Measurements from ENCODE around the gene DNAJC6.
"Not testable (repeated sequence)": the region's sequence is repeated elsewhere in the genome, so short reads cannot be mapped to it uniquely, and the experiment has no call there.

DNAJC6 gene

DNA sequence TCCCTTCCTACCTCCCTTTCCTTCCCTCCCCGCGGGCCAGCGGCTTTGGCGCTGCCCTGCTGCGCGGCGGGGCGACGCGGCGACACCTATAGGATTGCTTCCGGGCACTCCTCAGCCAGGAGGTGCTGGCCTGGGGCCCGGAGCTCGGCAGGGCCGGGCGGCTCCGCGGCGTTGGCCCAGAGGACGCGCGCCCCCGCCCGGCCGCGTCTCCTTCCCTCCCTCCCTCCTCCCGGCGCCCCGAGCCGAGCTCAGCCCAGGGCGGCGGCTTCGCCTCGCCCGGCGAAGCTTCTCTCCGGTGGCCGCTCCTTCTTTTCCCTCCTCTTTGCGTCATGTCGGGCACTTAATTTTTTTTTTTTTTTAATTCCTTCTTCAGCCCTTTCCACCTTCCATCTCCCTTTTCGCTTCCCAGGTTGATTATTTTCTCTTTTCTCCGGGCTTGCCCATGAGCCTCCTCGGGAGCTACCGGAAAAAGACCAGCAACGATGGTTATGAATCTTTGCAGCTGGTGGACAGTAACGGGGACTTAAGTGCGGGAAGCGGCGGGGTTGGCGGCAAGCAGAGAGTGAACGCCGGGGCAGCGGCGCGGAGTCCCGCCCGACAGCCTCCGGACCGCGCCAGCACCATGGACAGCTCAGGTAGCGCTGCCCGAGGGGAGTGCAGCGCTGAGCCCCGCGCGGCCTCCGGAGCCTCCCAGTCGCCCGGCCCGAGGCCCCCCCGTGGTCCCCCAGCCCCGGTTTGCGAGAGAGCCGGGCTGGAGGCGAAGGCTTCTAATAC is at the start of gene DNAJC6:
Gene DNAJC6, plus strand, starts transcription at position 240 of the 774 bp plus-strand sequence. Its CDS starts 203 bp downstream, at position 443.
- peak in 1 of 2 donors; percentile 6 for DNase-seq (ENCODE audit: low read depth in 1 of 2, low spot score in 1 of 2)

DNA sequence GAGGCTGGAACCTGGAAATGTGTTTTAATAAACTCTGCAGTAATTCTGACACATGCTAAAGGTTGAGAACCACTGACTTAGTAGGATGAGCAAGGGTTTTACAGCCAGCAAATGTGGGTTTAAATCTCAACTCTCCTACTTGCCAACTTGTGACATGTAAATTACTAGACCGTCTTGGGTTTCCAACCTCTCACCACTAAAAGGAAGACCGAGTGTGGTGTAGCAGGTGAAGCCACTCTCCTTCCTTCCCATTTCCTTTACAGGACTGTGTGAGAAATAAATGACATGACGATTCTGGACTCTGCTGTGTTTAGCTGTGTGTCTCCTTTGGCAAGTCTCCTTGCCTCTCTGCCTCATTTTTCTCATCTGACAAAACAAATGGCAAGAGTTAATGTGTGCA is 49.5 kb upstream of the DNAJC6 start:
- no peak for DNase-seq (ENCODE audit: low read depth in 1 of 2, low spot score in 1 of 2)

DNA sequence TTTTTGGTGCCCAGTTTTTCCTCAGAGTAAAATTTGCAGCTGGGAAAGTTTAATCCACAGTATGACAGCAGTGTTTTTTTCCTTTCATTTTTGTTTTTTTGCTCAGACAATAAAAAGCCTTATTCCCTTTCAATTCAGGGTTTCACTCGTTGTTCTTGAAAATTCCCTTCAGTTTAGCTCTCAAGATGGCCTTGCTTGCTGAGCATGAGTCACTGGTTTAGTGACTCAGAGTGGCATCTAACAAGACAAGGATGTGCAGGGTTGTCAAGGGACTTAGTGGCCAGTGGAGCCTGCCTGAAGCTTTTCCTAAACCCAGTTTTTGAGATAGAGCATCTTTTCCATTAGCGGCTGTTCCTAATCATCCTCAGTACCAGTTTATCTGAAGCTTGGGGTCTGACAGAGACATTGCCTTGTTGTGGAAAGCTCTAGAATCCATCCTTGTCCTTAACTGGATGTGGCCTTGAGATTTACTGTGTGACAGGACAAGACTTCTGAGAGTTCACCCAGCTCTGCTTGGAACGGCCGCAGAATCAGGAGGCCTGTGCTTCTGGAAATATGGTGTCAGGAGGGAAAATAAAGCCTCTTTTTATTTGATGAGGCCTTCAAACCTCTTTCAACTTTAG is 48.4 kb upstream of the DNAJC6 start:
- no peak for DNase-seq (ENCODE audit: low read depth in 1 of 2, low spot score in 1 of 2)

DNA sequence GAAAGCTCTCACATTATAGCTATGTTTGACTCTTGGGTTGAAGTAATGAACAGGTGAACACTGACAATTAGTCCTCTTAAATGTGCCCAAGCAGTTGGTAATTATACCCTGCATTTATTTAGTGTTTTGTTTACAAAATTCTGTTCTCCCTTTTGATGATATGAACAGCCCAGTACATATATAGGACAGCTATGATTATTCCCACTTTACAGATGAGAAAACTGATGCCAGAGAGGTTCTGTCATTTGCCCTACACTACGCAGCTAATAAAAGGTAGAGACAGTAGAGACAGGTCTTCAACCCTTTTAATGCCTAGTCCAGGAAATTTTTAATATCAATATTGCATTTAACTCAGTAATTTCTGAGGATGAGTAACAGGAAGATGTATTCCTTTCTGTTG is 46.1 kb upstream of the DNAJC6 start:
- DNase-seq (ENCODE audit: low read depth in 1 of 2, low spot score in 1 of 2): no peak

DNA sequence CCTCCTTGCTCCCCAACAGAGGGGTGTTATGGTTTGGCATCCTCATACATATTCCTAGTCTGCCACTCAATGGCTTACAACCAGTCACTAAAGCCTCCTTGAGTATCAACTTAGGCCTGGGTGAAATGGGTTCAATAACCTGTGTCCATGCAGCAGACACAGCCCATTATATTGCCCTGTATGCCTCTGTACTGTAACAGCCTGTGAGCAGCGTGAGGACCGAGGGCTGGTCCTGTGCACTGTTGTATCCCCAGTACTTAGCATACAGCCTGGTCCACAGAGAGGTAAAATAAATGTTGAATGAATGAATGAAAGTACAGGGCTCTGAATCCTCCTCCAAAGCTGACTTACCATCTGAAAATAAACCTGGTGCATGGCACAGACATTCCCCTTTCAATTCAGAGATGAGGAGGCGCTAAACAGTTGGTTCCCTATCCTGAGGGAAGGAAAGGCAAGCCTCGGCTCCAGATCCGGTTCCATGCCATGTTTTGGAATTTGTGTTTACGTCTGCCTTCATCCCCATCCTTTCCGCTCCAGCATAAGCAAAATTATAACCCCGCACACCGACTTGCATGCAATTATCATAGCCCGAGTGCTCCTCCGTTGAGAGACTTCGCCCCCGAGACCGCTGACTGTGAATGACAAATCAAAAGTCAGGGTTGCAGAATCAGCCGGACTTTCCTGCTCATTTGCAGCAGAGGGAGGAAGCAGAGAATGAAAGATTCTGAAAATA is 45.0 kb upstream of the DNAJC6 start:
- DNase-seq (ENCODE audit: low read depth in 1 of 2, low spot score in 1 of 2): no peak

DNA sequence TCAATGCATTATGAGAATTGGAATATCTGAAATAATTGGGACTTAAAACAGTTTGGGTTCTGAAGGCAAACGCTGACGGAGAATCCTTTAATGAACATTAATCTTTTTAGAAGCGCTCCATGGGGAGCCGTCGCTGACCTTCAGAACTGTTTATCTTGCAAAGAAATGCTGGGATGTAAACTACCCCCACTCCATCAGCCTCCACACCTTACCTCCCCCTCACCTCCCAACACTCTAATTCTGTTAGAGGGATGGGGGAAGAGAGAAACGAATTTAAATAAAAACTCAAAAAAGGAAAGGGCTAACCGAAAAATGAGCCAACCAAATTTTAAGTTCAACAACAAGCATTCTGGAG is 44.1 kb upstream of the DNAJC6 start:
- no peak for DNase-seq (ENCODE audit: low read depth in 1 of 2, low spot score in 1 of 2)

DNA sequence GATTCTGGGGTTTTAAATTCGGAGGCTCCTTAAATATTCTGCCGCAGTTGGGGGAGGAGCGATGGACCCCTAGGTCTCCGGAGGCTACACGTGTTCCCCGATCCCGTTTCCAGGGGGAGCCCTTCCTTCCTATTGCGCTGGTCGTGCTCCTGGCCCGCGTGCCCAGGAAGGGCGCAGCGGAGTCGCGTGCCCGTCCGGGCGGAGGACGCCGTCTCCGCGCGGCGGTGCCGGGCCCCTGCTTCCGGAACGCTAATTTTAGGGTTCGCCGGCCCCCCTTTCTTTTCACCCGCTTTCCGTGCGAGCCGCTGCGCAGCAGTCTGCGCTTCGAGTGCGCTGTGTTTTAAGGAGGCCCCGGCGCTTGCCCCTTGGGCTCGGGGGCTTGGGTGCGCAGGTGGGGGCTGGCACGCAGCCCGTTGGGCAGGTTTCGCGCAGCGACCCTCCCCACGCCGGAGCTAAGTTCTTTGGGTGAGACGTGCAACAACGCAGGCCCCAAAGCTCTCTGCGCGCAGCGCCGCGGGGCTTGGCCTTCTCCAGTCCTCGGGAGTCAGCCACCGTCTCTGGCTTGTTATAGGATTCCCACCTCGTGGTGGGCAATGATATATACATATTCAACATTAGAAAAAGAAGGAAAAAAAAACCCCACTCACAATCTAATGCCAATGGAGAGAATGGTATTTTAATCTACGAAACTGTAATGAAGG is 43.5 kb upstream of the DNAJC6 start:
- DNase-seq (ENCODE audit: low read depth in 1 of 2, low spot score in 1 of 2): peak in 1 of 2 donors; percentile 11

DNA sequence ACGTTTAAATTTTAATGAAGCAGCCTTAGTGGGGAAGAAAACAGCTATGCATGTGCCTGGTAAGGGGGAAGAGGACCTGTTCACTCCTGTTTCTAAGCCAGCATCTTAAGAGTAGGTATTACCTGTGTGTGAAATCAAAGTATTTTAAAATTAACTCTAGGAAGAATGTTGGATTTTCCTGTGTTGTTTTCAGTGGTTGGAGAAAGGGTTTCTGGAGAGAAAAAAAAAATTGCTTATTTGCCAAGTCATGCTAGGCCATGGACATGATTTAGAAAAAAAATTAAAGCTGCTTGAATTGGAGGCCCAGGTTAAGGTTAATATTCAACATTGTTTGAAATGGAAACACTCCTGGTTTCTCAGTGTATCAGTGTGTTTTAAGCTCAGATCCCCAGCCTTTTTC is 42.9 kb upstream of the DNAJC6 start:
- no peak for DNase-seq (ENCODE audit: low read depth in 1 of 2, low spot score in 1 of 2)

DNA sequence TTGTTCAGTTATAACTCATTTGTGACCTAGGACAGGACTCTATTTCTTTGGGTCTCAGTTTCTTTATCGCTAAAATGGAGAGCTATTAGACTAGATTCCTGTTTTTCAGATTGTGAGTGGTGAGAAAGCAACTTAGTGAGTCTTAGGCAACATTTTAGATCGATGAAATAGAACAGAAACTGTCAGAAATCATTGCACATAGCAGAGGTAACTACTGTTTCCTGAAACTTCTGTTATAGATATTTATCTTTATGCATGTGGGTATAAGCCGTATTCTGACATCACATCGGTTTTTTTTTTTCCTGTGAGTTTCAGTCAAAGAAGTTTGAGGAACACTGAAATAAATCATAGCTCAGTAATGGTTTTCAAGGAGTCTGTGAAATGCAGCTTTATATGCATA is 42.1 kb upstream of the DNAJC6 start:
- no peak for DNase-seq (ENCODE audit: low read depth in 1 of 2, low spot score in 1 of 2)

DNA sequence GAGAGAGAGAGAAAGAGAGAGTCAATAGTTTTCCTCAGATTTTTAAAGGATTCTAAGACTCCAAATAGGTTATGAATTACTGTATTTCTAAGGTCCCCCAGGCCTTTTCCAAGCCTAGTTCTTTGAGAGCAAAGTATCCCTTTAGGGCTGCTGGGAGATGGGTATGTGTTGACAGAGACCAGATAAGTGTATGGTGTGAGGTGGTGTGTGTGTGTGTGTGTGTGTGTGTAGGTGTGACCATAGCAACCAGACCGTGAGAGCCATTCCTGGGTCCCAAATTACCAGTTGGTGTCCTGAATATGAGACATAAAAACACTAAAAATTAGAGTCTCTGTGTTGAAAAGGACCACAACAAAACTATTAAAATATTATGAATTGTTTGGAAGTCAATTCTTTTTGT is 41.7 kb upstream of the DNAJC6 start:
- DNase-seq (ENCODE audit: low read depth in 1 of 2, low spot score in 1 of 2): no peak

DNA sequence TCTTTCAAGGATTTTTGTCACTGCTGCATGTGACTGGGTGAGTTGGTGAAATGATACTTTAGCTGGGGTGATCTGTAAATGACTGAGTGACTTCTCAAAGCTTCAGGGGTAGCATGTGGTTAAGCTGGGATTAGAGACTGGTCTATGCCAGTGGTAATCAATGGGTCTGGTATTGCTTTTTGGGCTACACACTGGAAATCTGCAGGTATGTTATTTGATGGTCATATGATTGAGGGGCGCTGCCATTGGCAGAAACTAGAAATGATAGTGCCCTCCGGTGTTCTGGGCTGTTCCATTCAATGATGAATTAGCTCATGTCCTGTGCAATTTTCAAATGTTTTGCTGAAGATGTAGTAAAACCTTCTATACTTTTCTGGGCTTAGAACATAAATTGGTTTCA is 39.7 kb upstream of the DNAJC6 start:
- DNase-seq (ENCODE audit: low read depth in 1 of 2, low spot score in 1 of 2): no peak

DNA sequence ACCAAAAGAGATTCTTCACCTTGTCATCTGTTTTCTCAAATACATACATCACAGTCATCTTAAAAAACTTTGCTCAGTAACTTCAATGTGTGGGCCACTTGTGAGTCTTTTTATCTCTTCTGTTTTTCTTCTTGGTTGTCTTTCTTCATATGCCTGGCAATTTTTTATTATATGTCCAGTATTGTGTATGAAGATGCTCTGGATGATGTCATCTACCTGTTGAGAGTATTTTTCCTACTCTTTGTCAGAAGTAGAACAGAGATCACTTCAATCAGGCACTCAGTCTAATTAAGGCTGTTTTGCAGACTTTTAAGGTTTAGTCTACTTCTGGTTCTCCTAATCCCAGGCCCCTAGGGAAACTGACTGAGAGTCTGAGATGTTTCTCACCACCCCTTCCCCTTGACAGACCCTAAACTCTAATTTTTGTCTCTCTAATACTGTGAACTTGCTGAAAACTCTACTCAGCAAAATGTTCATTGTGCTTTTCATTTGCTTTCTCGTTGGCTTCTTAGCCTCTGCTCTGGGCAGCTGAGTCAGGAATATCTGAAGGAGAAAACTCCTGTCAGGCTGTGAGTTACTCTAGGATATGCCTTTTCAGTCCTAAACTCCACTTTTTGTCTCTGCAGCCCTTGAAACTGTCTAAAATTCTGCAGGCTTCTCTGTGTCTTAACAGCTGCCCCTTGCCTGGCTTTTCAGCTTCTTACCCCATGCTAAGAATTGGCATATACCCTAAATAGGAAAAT is 33.0 kb upstream of the DNAJC6 start:
- no peak for DNase-seq (ENCODE audit: low read depth in 1 of 2, low spot score in 1 of 2)

DNA sequence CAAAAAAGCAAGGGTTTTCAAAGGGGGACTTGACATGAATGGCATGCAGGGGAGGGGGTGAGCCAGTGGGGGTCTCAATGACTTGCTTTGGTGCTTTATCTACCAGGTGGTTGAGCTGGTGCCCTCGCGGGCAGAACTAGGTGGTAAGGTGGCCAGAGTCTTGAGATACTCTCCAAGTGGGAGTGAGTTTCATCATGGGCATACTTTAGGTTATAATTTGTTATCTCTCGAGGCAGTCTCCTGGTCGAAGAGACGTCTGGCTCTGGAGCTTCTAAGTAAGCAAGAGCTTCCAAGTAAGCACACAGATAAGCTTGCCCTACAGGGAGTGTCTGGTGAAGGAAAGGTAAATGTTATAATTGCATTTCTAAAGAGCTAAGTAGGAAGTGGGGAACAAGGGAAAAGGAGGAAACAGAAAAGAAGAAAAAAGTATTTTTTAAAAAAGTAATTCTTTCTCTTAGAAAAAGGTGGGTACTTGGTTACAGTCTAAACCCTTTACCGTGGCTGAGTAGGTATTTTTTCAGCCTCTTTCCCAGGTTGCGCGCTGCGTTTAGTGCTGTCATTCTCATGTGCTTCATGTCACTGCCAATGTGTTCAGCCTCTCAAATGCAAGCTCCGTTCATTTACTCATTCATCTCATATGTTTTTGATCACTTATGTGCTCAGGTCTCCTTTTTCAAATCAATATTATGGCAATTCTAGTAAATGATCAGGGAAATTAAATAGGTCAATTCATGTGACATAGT is 31.6 kb upstream of the DNAJC6 start:
- no peak for DNase-seq (ENCODE audit: low read depth in 1 of 2, low spot score in 1 of 2)

DNA sequence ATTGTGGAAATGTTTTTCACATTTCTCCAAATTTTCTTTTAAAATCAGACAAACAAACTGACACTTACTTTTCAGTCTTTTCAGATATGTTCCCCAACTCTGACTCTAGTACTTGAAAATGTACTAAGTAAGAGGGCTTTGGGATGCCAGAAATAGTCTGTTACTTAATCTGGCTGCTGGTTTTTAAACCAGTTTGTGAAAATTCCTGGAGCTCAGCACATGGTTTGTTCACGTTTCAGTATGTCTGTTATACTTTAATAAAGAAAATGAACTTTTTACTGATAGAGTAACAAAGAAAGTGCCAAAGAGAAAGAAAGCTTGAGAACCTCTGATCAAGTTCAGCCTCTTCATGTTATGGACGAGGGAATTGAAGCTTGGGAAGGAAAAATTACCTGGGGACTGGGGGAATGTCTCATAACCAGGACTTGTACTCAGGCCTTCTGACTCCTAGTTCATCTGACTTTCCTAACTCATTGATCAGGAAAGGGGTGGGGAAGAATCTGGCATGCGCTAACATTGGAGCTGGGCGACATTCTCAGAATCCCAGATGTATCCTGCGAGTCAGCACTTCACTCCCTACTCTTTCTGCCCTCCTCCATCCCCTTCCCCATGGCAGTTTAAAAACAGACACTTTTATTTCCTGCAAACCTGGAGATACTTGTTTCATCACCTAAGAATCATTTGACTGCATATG is 30.8 kb upstream of the DNAJC6 start:
- no peak for DNase-seq (ENCODE audit: low read depth in 1 of 2, low spot score in 1 of 2)

DNA sequence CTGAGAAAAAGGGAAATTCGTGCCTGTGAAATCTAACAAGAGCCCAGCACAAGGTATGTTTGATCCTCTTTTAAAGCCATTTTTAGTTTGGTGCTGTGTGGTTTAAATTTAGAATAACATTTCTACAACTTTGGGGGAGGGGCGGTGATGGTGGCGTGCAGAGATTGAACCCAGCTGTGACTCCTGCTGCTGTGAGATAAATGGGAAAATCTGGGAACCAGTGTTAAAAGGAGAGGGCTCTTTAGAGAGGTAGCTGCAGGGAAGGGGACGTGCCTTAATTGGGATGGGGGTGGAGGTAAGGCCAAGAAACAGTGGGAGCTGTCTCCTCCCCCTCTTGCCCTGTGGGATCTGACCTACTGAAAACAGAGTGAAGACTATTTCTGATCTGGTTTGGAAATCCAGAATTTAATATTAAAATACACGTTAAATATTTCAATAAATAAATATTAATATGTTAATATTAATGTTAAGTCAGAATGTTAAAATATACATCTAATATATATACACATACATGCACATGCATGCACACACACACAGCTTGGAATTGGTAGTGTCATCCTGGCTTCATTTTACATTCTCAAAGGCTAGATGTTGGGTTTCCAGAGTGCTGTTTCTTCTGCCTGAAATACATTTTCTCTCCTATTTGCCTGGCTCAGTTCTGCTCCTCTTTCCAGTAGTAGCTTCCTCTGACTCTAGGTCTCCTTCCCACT is 30.1 kb upstream of the DNAJC6 start:
- DNase-seq (ENCODE audit: low read depth in 1 of 2, low spot score in 1 of 2): no peak

DNA sequence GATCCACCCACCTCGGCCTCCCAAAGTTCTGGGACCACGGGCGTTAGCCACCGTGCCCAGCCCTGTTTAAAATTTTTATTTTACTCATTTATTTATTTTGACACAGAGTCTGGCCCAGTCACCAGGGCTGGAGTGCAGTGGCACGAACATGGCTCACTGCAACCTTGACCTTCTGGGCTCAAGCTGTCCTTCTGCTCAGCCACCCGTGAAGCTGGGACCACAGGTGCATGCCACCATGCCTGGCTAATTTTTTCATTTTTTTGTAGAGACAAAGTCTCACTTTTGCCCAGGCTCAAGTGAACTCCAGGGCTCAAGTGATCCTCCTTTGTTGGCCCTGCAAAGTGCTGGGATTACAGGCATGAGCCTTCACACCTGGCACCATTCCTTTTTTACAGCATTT is 27.5 kb upstream of the DNAJC6 start:
- no peak for DNase-seq (ENCODE audit: low read depth in 1 of 2, low spot score in 1 of 2)

DNA sequence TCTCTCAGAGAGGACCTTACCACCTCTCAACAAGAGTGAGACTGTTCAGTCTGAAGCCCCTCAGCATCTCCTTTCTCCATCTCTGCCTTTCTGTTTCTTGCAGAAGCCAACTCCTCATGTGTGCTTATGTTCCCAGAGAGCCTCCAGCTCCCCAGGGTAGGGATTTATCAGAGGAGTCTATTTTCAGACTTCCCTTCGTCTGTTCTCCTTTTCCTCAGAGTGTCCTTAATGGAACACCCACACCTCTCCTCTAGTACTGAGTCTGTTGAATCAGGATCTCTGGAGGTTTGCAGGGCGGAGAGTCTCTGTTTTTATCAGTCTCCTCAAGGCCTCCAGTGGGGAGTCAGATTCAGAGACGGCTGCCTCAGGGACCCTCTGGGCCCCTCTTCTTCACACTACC is 25.1 kb upstream of the DNAJC6 start:
- DNase-seq (ENCODE audit: low read depth in 1 of 2, low spot score in 1 of 2): no peak

DNA sequence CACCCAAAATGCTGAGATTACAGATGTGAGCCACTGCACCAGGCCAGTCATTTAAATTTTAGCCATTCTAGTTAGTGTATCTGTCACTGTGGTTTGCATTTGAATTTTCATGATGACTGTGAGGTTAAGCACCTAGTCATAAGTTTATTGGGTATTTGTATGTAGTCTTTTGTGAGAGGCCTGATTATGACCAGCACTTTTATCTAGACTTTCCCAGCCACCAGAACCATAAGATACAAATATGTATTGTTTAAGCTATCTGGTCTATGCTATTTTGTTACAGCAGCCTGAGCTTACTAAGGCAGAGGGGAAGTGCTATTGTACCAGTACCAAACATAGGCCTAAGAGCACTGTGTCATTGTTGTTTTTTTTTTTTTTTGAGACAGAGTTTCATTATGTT is 19.9 kb upstream of the DNAJC6 start:
- DNase-seq (ENCODE audit: low read depth in 1 of 2, low spot score in 1 of 2): no peak

DNA sequence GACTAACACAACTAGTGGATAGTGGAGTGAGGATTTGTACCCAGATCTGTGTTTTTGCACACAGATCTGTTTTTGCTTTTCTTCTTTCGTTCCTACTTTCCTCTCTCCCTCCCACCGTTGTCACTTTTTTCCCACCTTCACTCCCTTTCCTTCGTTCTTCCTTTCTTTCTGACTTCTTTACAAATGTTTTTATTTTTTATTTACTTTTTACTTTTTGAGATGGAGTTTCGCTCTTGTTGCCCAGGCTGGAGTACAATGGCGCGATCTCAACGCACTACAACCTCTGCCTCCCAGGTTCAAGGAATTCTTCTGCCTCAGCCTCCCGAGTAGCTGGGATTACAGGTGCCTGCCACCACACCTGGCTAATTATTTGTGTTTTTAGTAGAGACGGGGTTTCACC is 17.5 kb upstream of the DNAJC6 start:
- DNase-seq (ENCODE audit: low read depth in 1 of 2, low spot score in 1 of 2): not testable (repeated sequence)

Data from activated T-helper 1 cell treated with anti-CD3 and anti-CD28 coated beads, Interleukin-2, amount 50 U/mL, for 16 hours (primary cell).